Right lobe of liver (tissue), 4 donors: ENCODE measurements around the gene RMC1.

Source experiments
- CTCF ChIP-seq, 4 donors: fragments of 200-600 bp in 3 of 4; fragments of 450-650 bp in 1 of 4; IDR thresholded peaks; one replicate each; pipeline versions ENCODE4 v1.5.1 to v1.8.0; 2016 to 2022; ENCODE audit warnings: antibody characterized with exemption in 4 of 4, mild to moderate bottlenecking in 2 of 4
- POLR2A ChIP-seq: fragments of 450-650 bp; IDR thresholded peaks from one replicate; pipeline ENCODE4 v1.6.1; 2017; ENCODE audit warnings: antibody characterized with exemption, mild to moderate bottlenecking
- donor health status: DM: no; HTN: no; CAD: no.
- donor health status: DM: no; HTN: no; CAD: no.
- donor health status: DM: no; HTN: yes; CAD: no.

GRCh38 chr18:23569299-23570063 lies 66.2 kb downstream of the RMC1 start:
- TF ChIP-seq CTCF (IDR thresholded peaks at IDR 0.05) (no peak), POLR2A (no peak)
